IMR-90 (cell line): ENCODE results near the gene NR5A1.

Experiments
- RCOR1 ChIP-seq: IDR thresholded peaks from 2 replicates; pipeline ENCODE4 v1.6.1; 2012; ENCODE audit warnings: mild to moderate bottlenecking, low read length, improper control_type of control experiment; ENCODE audit not compliant: insufficient replicate concordance
- RFX5 ChIP-seq: IDR thresholded peaks from 2 replicates; pipeline ENCODE4 v1.8.0; 2012; ENCODE audit warnings: low read depth, mild to moderate bottlenecking, low read length, moderate library complexity
- TF ChIP-seq, protein P1 (sequence below): conservative IDR thresholded peaks from 2 replicates; pipeline ENCODE4 v1.5.1; 2012; ENCODE audit warnings: mild to moderate bottlenecking, low read depth, low read length, improper control_type of control experiment

GRCh38 chr9:124478354-124478753 is 28.8 kb downstream of the NR5A1 start:
- TF ChIP-seq RFX5 (no peak), RCOR1 (no peak)
- TF ChIP-seq, protein P1, sequence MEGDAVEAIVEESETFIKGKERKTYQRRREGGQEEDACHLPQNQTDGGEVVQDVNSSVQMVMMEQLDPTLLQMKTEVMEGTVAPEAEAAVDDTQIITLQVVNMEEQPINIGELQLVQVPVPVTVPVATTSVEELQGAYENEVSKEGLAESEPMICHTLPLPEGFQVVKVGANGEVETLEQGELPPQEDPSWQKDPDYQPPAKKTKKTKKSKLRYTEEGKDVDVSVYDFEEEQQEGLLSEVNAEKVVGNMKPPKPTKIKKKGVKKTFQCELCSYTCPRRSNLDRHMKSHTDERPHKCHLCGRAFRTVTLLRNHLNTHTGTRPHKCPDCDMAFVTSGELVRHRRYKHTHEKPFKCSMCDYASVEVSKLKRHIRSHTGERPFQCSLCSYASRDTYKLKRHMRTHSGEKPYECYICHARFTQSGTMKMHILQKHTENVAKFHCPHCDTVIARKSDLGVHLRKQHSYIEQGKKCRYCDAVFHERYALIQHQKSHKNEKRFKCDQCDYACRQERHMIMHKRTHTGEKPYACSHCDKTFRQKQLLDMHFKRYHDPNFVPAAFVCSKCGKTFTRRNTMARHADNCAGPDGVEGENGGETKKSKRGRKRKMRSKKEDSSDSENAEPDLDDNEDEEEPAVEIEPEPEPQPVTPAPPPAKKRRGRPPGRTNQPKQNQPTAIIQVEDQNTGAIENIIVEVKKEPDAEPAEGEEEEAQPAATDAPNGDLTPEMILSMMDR: no peak
